Spleen (tissue), 7 donors: ENCODE results near the gene RYR3.

Source experiments
- CTCF ChIP-seq, 11 experiments: fragments of 200-600 bp in 7 of 11; fragments of 450-650 bp in 4 of 11; sonication (generic) in 4 of 11; IDR thresholded peaks in 8 of 11; conservative IDR thresholded peaks in 3 of 11; 1 replicate in 7 of 11; 2 replicates in 4 of 11; pipeline versions ENCODE4 v1.4.0 to v1.8.0; 2016 to 2021; ENCODE audit warnings: antibody characterized with exemption in 11 of 11, inconsistent platforms in 4 of 11, mild to moderate bottlenecking in 1 of 11
- POLR2A ChIP-seq, 3 donors: fragments of 450-650 bp; IDR thresholded peaks; one replicate each; pipeline ENCODE4 v1.5.1; 2017; ENCODE audit warnings: antibody characterized with exemption in 3 of 3, mild to moderate bottlenecking in 1 of 3
- donor health status: DM: no; HTN: no; CAD: no; lungs with moderate emphysema.
- donor health status: DM: no; HTN: no; CAD: no.
- donor health status: DM: no; HTN: no; CAD: no.

GRCh38 chr15:33370623-33371020 lies 59.9 kb downstream of the RYR3 start:
- no peak for TF ChIP-seq CTCF (IDR thresholded peaks at IDR 0.05 in 8 of 11, conservative IDR thresholded peaks at IDR 0.05 in 3 of 11)
- no peak for TF ChIP-seq POLR2A (IDR thresholded peaks at IDR 0.05)
